IMR-90 (cell line): ENCODE data around the gene ISCU. TPM values are rescaled to one million over a fixed set of nuclear protein-coding genes. Genes with fewer than 3 reads are reported as not detected.
A peak's percentile ranks its signal among the peaks of the same experiment; 100 is the strongest.

Experiments used
- ATAC-seq: fragments of 200-7000 bp; cut with Tn5 transposase; 2 replicates; pipeline ENCODE4 v1.9.1; 2020; ENCODE audit warnings: low read depth, mild to moderate bottlenecking, moderate library complexity
- BruUV-seq: library from RNA; stranded (reverse); fragments of 400-500 nt; replicated peaks from 2 replicates; lab custom pipeline; 2021; lab: Mats Ljungman, UMichigan
- CTCF ChIA-PET: fragments of 300-600 bp; formaldehyde crosslinking; extraction: SDS; loops from one replicate; lab custom pipeline; 2021; ENCODE audit warnings: antibody characterized with exemption; lab: Yijun Ruan, JAX
- POLR2A ChIA-PET: fragments of 300-600 bp; sonication (Branson Sonifier 250); formaldehyde crosslinking; loops from one replicate; lab custom pipeline; 2022; ENCODE audit warnings: antibody characterized with exemption; ENCODE audit not compliant: unreplicated experiment; lab: Charles Lee
- DNase-seq: peaks from one replicate; pipeline ENCODE4 v3.0.0; 2013
- H2AFZ ChIP-seq: replicated peaks from 2 replicates; pipeline ENCODE3; 2013; ENCODE audit warnings: low read length, mild to moderate bottlenecking; ENCODE audit not compliant: poor library complexity
- H2AK5ac ChIP-seq: 2 replicates; pipeline ENCODE4 v1.6.1; 2013; ENCODE audit warnings: low read depth, low read length, inconsistent platforms
- H2AK9ac ChIP-seq: replicated peaks from 2 replicates; pipeline ENCODE3; 2013; ENCODE audit warnings: mild to moderate bottlenecking, low read depth, low read length, moderate library complexity; ENCODE audit not compliant: poor library complexity
- H2BK120ac ChIP-seq: 2 replicates; pipeline ENCODE4 v1.6.1; 2013; ENCODE audit warnings: low read depth, low read length, inconsistent platforms
- H2BK15ac ChIP-seq: 3 replicates; pipeline ENCODE4 v1.6.1; 2013; ENCODE audit warnings: low read depth, low read length, inconsistent platforms
- H2BK20ac ChIP-seq: 2 replicates; pipeline ENCODE4 v1.6.1; 2013; ENCODE audit warnings: low read depth, mild to moderate bottlenecking, inconsistent platforms, low read length, moderate library complexity
- H2BK5ac ChIP-seq: 2 replicates; pipeline ENCODE4 v1.6.1; 2013; ENCODE audit warnings: mild to moderate bottlenecking, low read depth, low read length, inconsistent platforms; ENCODE audit not compliant: poor library complexity, severe bottlenecking
- H3K14ac ChIP-seq: replicated peaks from 2 replicates; pipeline ENCODE4 v1.6.1; 2013; ENCODE audit warnings: low read depth, low read length, inconsistent platforms
- H3K18ac ChIP-seq: 2 replicates; pipeline ENCODE4 v1.6.1; 2013; ENCODE audit warnings: low read depth, low read length, control low read depth
- H3K23ac ChIP-seq: 2 replicates; pipeline ENCODE4 v1.6.1; 2013; ENCODE audit warnings: low read depth, low read length, inconsistent platforms
- H3K27ac ChIP-seq: 2 replicates; pipeline ENCODE4 v1.5.1; 2013; ENCODE audit warnings: mild to moderate bottlenecking, control low read depth, low read length; ENCODE audit not compliant: insufficient read depth
- H3K27me3 ChIP-seq: 2 replicates; pipeline ENCODE4 v1.6.1; 2013; ENCODE audit warnings: low read length; ENCODE audit not compliant: control insufficient read depth, insufficient read depth
- H3K36me3 ChIP-seq: 2 replicates; pipeline ENCODE4 v1.6.1; 2013; ENCODE audit warnings: low read length, mixed read lengths; ENCODE audit not compliant: control insufficient read depth, insufficient read depth
- H3K4ac ChIP-seq: 2 replicates; pipeline ENCODE4 v1.6.1; 2013; ENCODE audit warnings: low read depth, low read length, inconsistent platforms
- H3K4me1 ChIP-seq: 2 replicates; pipeline ENCODE4 v1.6.1; 2013; ENCODE audit warnings: low read length, mixed read lengths; ENCODE audit not compliant: control insufficient read depth, insufficient read depth
- H3K4me2 ChIP-seq: 2 replicates; pipeline ENCODE4 v1.6.1; 2013; ENCODE audit warnings: low read depth, mild to moderate bottlenecking, control low read depth, low read length, moderate library complexity
- H3K4me3 ChIP-seq: 2 replicates; pipeline ENCODE4 v1.5.1; 2013; ENCODE audit warnings: low read depth, mild to moderate bottlenecking, control low read depth, low read length, moderate library complexity; ENCODE audit not compliant: insufficient read depth
- H3K56ac ChIP-seq: 2 replicates; pipeline ENCODE4 v1.6.1; 2013; ENCODE audit warnings: low read length, inconsistent platforms; ENCODE audit not compliant: insufficient read depth; ENCODE audit errors: extremely low read depth
- H3K79me1 ChIP-seq, 2 experiments: 2 replicates each; pipeline ENCODE4 v1.6.1; 2013; ENCODE audit warnings: low read length in 2 of 2, inconsistent platforms in 1 of 2, low read depth in 1 of 2
- H3K9ac ChIP-seq: 2 replicates; pipeline ENCODE4 v1.6.1; 2013; ENCODE audit warnings: low read depth, low read length, control low read depth
- H3K9me1 ChIP-seq: 2 replicates; pipeline ENCODE4 v1.6.1; 2013; ENCODE audit warnings: low read length, inconsistent platforms; ENCODE audit not compliant: insufficient read depth
- H3K9me3 ChIP-seq: 2 replicates; pipeline ENCODE4 v1.6.1; 2013; ENCODE audit warnings: low read length; ENCODE audit not compliant: control insufficient read depth, insufficient read depth
- H4K20me1 ChIP-seq: 2 replicates; pipeline ENCODE4 v1.6.1; 2013; ENCODE audit warnings: low read length, inconsistent platforms; ENCODE audit not compliant: insufficient read depth
- H4K5ac ChIP-seq: 2 replicates; pipeline ENCODE4 v1.6.1; 2013; ENCODE audit warnings: mild to moderate bottlenecking, low read depth, low read length, control low read depth
- H4K8ac ChIP-seq, 2 experiments: 2 replicates each; pipeline ENCODE4 v1.6.1; 2013; ENCODE audit warnings: low read depth in 2 of 2, low read length in 2 of 2, control low read depth in 1 of 2, inconsistent platforms in 1 of 2
- H4K91ac ChIP-seq: 2 replicates; pipeline ENCODE4 v1.6.1; 2013; ENCODE audit warnings: low read depth, low read length, inconsistent platforms; ENCODE audit not compliant: insufficient read depth
- BHLHE40 ChIP-seq: fragments of 150-350 bp; IDR thresholded peaks from 2 replicates; pipeline ENCODE4 v1.6.1; 2016; ENCODE audit warnings: mild to moderate bottlenecking, low read depth, low read length
- CEBPB ChIP-seq: IDR thresholded peaks from 2 replicates; pipeline ENCODE4 v1.6.1; 2012; ENCODE audit warnings: low read depth, low read length, improper control_type of control experiment
- CHD1 ChIP-seq: IDR thresholded peaks from 2 replicates; pipeline ENCODE4 v1.6.1; 2012; ENCODE audit warnings: low read depth, low read length, improper control_type of control experiment
- CTCF ChIP-seq: conservative IDR thresholded peaks from 2 replicates; pipeline ENCODE4 v1.5.1; 2012; ENCODE audit warnings: mild to moderate bottlenecking, low read depth, low read length, improper control_type of control experiment
- ELK1 ChIP-seq: fragments of 150-350 bp; IDR thresholded peaks from 2 replicates; pipeline ENCODE4 v1.6.1; 2016; ENCODE audit warnings: low read depth, mild to moderate bottlenecking, low read length, moderate library complexity, borderline replicate concordance
- FOS ChIP-seq: fragments of 150-350 bp; IDR thresholded peaks from 2 replicates; pipeline ENCODE4 v1.6.1; 2016; ENCODE audit warnings: low read depth, low read length
- MAFK ChIP-seq: IDR thresholded peaks from 2 replicates; pipeline ENCODE4 v1.6.1; 2012; ENCODE audit warnings: low read depth, low read length, improper control_type of control experiment
- MAZ ChIP-seq: IDR thresholded peaks from 2 replicates; pipeline ENCODE4 v1.6.1; 2012; ENCODE audit warnings: low read depth, mild to moderate bottlenecking, low read length, improper control_type of control experiment, moderate library complexity, borderline replicate concordance
- MXI1 ChIP-seq: IDR thresholded peaks from 2 replicates; pipeline ENCODE4 v1.6.1; 2012; ENCODE audit warnings: low read depth, mild to moderate bottlenecking, low read length, moderate library complexity, borderline replicate concordance
- NFE2L2 ChIP-seq: fragments of 150-350 bp; IDR thresholded peaks from 2 replicates; pipeline ENCODE4 v1.6.1; 2016; ENCODE audit warnings: low read depth, mild to moderate bottlenecking, low read length
- POLR2A ChIP-seq: IDR thresholded peaks from 2 replicates; pipeline ENCODE4 v1.6.1; 2012; ENCODE audit warnings: mild to moderate bottlenecking, low read depth, low read length
- RAD21 ChIP-seq: IDR thresholded peaks from 2 replicates; pipeline ENCODE4 v1.6.1; 2012; ENCODE audit warnings: low read length, improper control_type of control experiment
- RCOR1 ChIP-seq: IDR thresholded peaks from 2 replicates; pipeline ENCODE4 v1.6.1; 2012; ENCODE audit warnings: mild to moderate bottlenecking, low read length, improper control_type of control experiment; ENCODE audit not compliant: insufficient replicate concordance
- RFX5 ChIP-seq: IDR thresholded peaks from 2 replicates; pipeline ENCODE4 v1.8.0; 2012; ENCODE audit warnings: low read depth, mild to moderate bottlenecking, low read length, moderate library complexity
- SMC3 ChIP-seq: fragments of 150-350 bp; IDR thresholded peaks from 2 replicates; pipeline ENCODE4 v1.6.1; 2016; ENCODE audit warnings: low read depth, mild to moderate bottlenecking, antibody characterized with exemption, low read length, moderate library complexity
- WGBS, 2 experiments: methylation state at CpG; one replicate each; pipeline versions ENCODE4 v1.1.5 to v1.1.7; 2013; ENCODE audit warnings: missing lambda C conversion rate in 2 of 2; ENCODE audit not compliant: insufficient read length in 1 of 2; ENCODE audit errors: extremely low coverage in 2 of 2; 5-methylcytosine and 5-hydroxymethylcytosine counted together
- dilution Hi-C: fragments of 300-500 bp; cut with HindIII; formaldehyde crosslinking; loops from one replicate; pipeline ENCODE4 v1.14.3; 2018; ENCODE audit warnings: low sequenced_read_pairs; ENCODE audit not compliant: unreplicated experiment
- in situ Hi-C: fragments of 300-500 bp; cut with MboI; formaldehyde crosslinking; loops from 3 replicates; pipeline ENCODE4 v1.14.3; 2019; ENCODE audit warnings: low sequenced_read_pairs, inconsistent platforms, mixed read lengths
- intact Hi-C: fragments of 100-400 bp; cut with micrococcal nuclease; formaldehyde crosslinking; loops from 2 replicates; pipeline ENCODE4 v1.10.0; 2022
- polyA plus RNA-seq, 3 experiments: library from polyadenylated mRNA; depleted of rRNA; stranded (reverse); fragments of >200 nt; gene quantifications; 2 replicates each; pipeline ENCODE4 v1.2.3, GENCODE V29; 2012; ENCODE audit warnings: low replicate concordance in 1 of 3
- total RNA-seq: library from RNA; depleted of rRNA; stranded (reverse); fragments of >200 nt; gene quantifications from 2 replicates; pipeline ENCODE4 v1.2.3, GENCODE V29; 2012

Gene ISCU
- total and polyA plus RNA-seq, 2 of the 4 experiments (the other 2 are of a cell fraction), result 52.7 to 87.2 TPM

- Histone ChIP-seq H4K91ac (no peak overlapping the region), H3K9me3 (no peaks in the 10 kb centered on the region), H3K4me2 (no peak overlapping the region), H3K4ac (peak overlapping the region; percentile 15; the same call in 1 of the 2 replicates), H3K36me3 (no peaks in the 10 kb centered on the region), H4K8ac (no peak overlapping the region), H2BK120ac (peak overlapping the region; percentile 14; the same call in 1 of the 2 replicates), H3K27ac (no peak overlapping the region), H2BK15ac (no peak overlapping the region; the same call in 2 of the 3 replicates), H2BK20ac (no peak overlapping the region), H3K79me1 (no peaks in the 10 kb centered on the region), H3K9me1 (no peaks in the 10 kb centered on the region), H4K20me1 (no peaks in the 10 kb centered on the region), H3K56ac (no peak overlapping the region), H3K14ac (no peak overlapping the region), H4K5ac (no peak overlapping the region; the same call in 1 of the 2 replicates), H3K9ac (no peak overlapping the region), H3K23ac (no peak overlapping the region), H3K4me1 (peaks cover 14% of the 10 kb centered on the region), H2AK9ac (no peak overlapping the region), H3K4me3 (no peak overlapping the region), H3K18ac (no peak overlapping the region), H2AK5ac (0 out of 2 replicates have a peak overlapping the region, but pooled peaks have one; percentile 31), H2BK5ac (no peak overlapping the region), H3K27me3 (no peaks in the 10 kb centered on the region), H2AFZ (peak overlapping the region; percentile 50)
- no peak for DNase-seq
- in situ Hi-C loops, result no loop called here
- CTCF ChIA-PET, result no interaction called here
- no peak for TF ChIP-seq MAFK
- TF ChIP-seq MXI1, result no peak
- no peak for TF ChIP-seq SMC3
- no peak for TF ChIP-seq FOS
- TF ChIP-seq ELK1, result no peak
- TF ChIP-seq CHD1, result no peak
- no peak for TF ChIP-seq RAD21
- TF ChIP-seq CTCF, result no peak
- no peak for TF ChIP-seq NFE2L2
- TF ChIP-seq BHLHE40, result no peak
- TF ChIP-seq RCOR1, result no peak
- TF ChIP-seq MAZ, result no peak
- no peak for TF ChIP-seq CEBPB
- TF ChIP-seq POLR2A, result no peak
- TF ChIP-seq RFX5, result no peak
- intact Hi-C loops, result no loop called here
- no TSS peak for BruUV-seq
- ATAC-seq, result no peak
- POLR2A ChIA-PET, result no interaction called here
- WGBS, 2 experiments, result 60% methylated on average over 3 of the region's 9 CpGs; no CpG with 5 or more reads in 1 of the 2 experiments
- dilution Hi-C loops, result no loop called here
Measured at GRCh38 chr12:108606492-108606891, 44.1 kb downstream of the ISCU start.
